HG03097 (cell line): ENCODE results near the gene OR13C2.

Experiments
- ATAC-seq: cut with Tn5 transposase; IDR thresholded peaks from one replicate; pipeline ENCODE4 v1.9.1; 2021; ENCODE audit not compliant: unreplicated experiment, low FRiP score

The OR13C2 gene

GRCh38 chr9:104555521-104555920, 49.9 kb downstream of the OR13C2 start:
- ATAC-seq: no peak
